ENCODE measurements around the gene GSDME. TPM values are rescaled to one million over a fixed set of nuclear protein-coding genes. Genes with fewer than 3 reads are reported as not detected.

GSDME gene
- total and polyA plus RNA-seq, 3 experiments from 2014 or later, result 0.26 to 3.9 (median 3.7) TPM

GRCh38 chr7:24734306-24734705 lies 23.0 kb downstream of the GSDME start:
- Mint-ChIP-seq H3K27me3 (peaks cover 25 to 62% of the 10 kb centered on the region in 2 donors), H3K4me3 (no peak overlapping the region), H3K9me3 (peaks cover 5 to 28% (median 13%) of the 10 kb centered on the region in 5 donors), H3K36me3 (no peaks in the 10 kb centered on the region), H3K27ac (no peak overlapping the region), H3K4me1 (no peaks in the 10 kb centered on the region)
- Histone ChIP-seq H3K27ac (ENCODE audit: low read depth, low read length) (no peak overlapping the region), H3K4me3 (ENCODE audit: low read length) (no peak overlapping the region), H3K9me3 (ENCODE audit: low read length) (no peaks in the 10 kb centered on the region), H3K36me3 (ENCODE audit: insufficient read depth, low read length) (no peaks in the 10 kb centered on the region), H3K27me3 (ENCODE audit: insufficient read depth, low read length, poor library complexity, severe bottlenecking) (no peaks in the 10 kb centered on the region), H3K4me1 (ENCODE audit: insufficient read depth, low read length) (no peaks in the 10 kb centered on the region)
- DNase-seq, result no peak
- ChIA-PET CTCF (no interaction called here), POLR2A (no interaction called here)

- DNase-seq, result no peak
- Histone ChIP-seq H3K4me3 (ENCODE audit: low read length) (no peak overlapping the region), H3K4me1 (ENCODE audit: insufficient read depth, low read length) (peaks cover 4% of the 10 kb centered on the region), H3K36me3 (ENCODE audit: insufficient read depth, low read length) (no peaks in the 10 kb centered on the region), H3K27me3 (ENCODE audit: insufficient read depth, low read length, poor library complexity, severe bottlenecking) (no peaks in the 10 kb centered on the region), H3K9me3 (ENCODE audit: low read length) (no peaks in the 10 kb centered on the region), H3K27ac (ENCODE audit: low read depth, low read length) (no peak overlapping the region)
- H3K27ac Mint-ChIP-seq, result no peak overlapping the region
- H3K4me3 Mint-ChIP-seq, result no peak overlapping the region
- ChIA-PET POLR2A (no interaction called here), CTCF (no interaction called here)
- peaks cover 24 to 65% of the 10 kb centered on the region in 2 donors for H3K27me3 Mint-ChIP-seq
- no peaks in the 10 kb centered on the region for H3K36me3 Mint-ChIP-seq
- H3K9me3 Mint-ChIP-seq, result peaks cover 5 to 23% (median 11%) of the 10 kb centered on the region in 5 donors
- H3K4me1 Mint-ChIP-seq, result peaks cover 3 to 6% (median 5%) of the 10 kb centered on the region in 3 donors
Measured at GRCh38 chr7:24733414-24734060, 23.7 kb downstream of the GSDME start.

- no peak for DNase-seq
- no peaks in the 10 kb centered on the region for H3K9me3 ChIP-seq (ENCODE audit: low read length)
- H3K27ac ChIP-seq (ENCODE audit: low read depth, low read length), result no peak overlapping the region
- Mint-ChIP-seq H3K4me1 (peaks cover 4 to 12% (median 11%) of the 10 kb centered on the region in 3 donors), H3K4me3 (peak overlapping the region in 1 of 7 donors; percentile 34), H3K27ac (peak overlapping the region in 1 of 8 donors; percentile 10), H3K9me3 (peaks cover 4 to 18% (median 11%) of the 10 kb centered on the region in 5 donors), H3K27me3 (peaks cover 24 to 68% of the 10 kb centered on the region in 2 donors), H3K36me3 (no peaks in the 10 kb centered on the region)
- H3K4me3 ChIP-seq (ENCODE audit: low read length), result no peak overlapping the region
- POLR2A ChIA-PET, result no interaction called here
- CTCF ChIA-PET, result no interaction called here
- peaks cover 11% of the 10 kb centered on the region for H3K4me1 ChIP-seq (ENCODE audit: insufficient read depth, low read length)
- no peaks in the 10 kb centered on the region for H3K36me3 ChIP-seq (ENCODE audit: insufficient read depth, low read length)
- H3K27me3 ChIP-seq (ENCODE audit: insufficient read depth, low read length, poor library complexity, severe bottlenecking), result no peaks in the 10 kb centered on the region
Measured at GRCh38 chr7:24732646-24733413, 24.4 kb downstream of the GSDME start.

GRCh38 chr7:24731313-24731712 lies 26.0 kb downstream of the GSDME start:
- peaks cover 4 to 21% (median 19%) of the 10 kb centered on the region in 3 donors for H3K4me1 Mint-ChIP-seq
- H3K9me3 Mint-ChIP-seq, result peaks cover 0 to 8% (median 2%) of the 10 kb centered on the region in 5 donors
- Histone ChIP-seq H3K4me3 (ENCODE audit: low read length) (no peak overlapping the region), H3K4me1 (ENCODE audit: insufficient read depth, low read length) (peaks cover 16% of the 10 kb centered on the region), H3K9me3 (ENCODE audit: low read length) (no peaks in the 10 kb centered on the region), H3K36me3 (ENCODE audit: insufficient read depth, low read length) (no peaks in the 10 kb centered on the region), H3K27me3 (ENCODE audit: insufficient read depth, low read length, poor library complexity, severe bottlenecking) (no peaks in the 10 kb centered on the region), H3K27ac (ENCODE audit: low read depth, low read length) (no peak overlapping the region)
- H3K36me3 Mint-ChIP-seq, result no peaks in the 10 kb centered on the region
- peaks cover 16 to 70% of the 10 kb centered on the region in 2 donors for H3K27me3 Mint-ChIP-seq
- no peak for DNase-seq
- no peak overlapping the region for H3K27ac Mint-ChIP-seq
- POLR2A ChIA-PET, result no interaction called here
- CTCF ChIA-PET, result no interaction called here
- H3K4me3 Mint-ChIP-seq, result no peak overlapping the region

- CTCF ChIA-PET, result no interaction called here
- no peaks in the 10 kb centered on the region for H3K36me3 ChIP-seq (ENCODE audit: insufficient read depth, low read length)
- peaks cover 16% of the 10 kb centered on the region for H3K4me1 ChIP-seq (ENCODE audit: insufficient read depth, low read length)
- peaks cover 0 to 3% (median 0%) of the 10 kb centered on the region in 5 donors for H3K9me3 Mint-ChIP-seq
- H3K27me3 Mint-ChIP-seq, result peaks cover 11 to 68% of the 10 kb centered on the region in 2 donors
- H3K4me3 Mint-ChIP-seq, result no peak overlapping the region
- no peaks in the 10 kb centered on the region for H3K9me3 ChIP-seq (ENCODE audit: low read length)
- H3K27me3 ChIP-seq (ENCODE audit: insufficient read depth, low read length, poor library complexity, severe bottlenecking), result no peaks in the 10 kb centered on the region
- peaks cover 4 to 21% (median 19%) of the 10 kb centered on the region in 3 donors for H3K4me1 Mint-ChIP-seq
- H3K4me3 ChIP-seq (ENCODE audit: low read length), result no peak overlapping the region
- peaks cover 0 to 3% (median 0%) of the 10 kb centered on the region in 3 donors for H3K36me3 Mint-ChIP-seq
- H3K27ac ChIP-seq (ENCODE audit: low read depth, low read length), result no peak overlapping the region
- POLR2A ChIA-PET, result no interaction called here
- H3K27ac Mint-ChIP-seq, result no peak overlapping the region
- DNase-seq, result no peak
Measured at GRCh38 chr7:24730018-24730369, 27.3 kb downstream of the GSDME start.

GRCh38 chr7:24729365-24730017 lies 27.8 kb downstream of the GSDME start:
- Mint-ChIP-seq H3K9me3 (peaks cover 0 to under 1% (median 0%) of the 10 kb centered on the region in 5 donors), H3K27ac (no peak overlapping the region), H3K27me3 (peaks cover 9 to 63% of the 10 kb centered on the region in 2 donors), H3K4me3 (no peak overlapping the region), H3K4me1 (peaks cover 4 to 21% (median 19%) of the 10 kb centered on the region in 3 donors), H3K36me3 (peaks cover 0 to 5% (median 0%) of the 10 kb centered on the region in 3 donors)
- no peaks in the 10 kb centered on the region for H3K27me3 ChIP-seq (ENCODE audit: insufficient read depth, low read length, poor library complexity, severe bottlenecking)
- ChIA-PET POLR2A (no interaction called here), CTCF (no interaction called here)
- no peak overlapping the region for H3K27ac ChIP-seq (ENCODE audit: low read depth, low read length)
- no peaks in the 10 kb centered on the region for H3K36me3 ChIP-seq (ENCODE audit: insufficient read depth, low read length)
- H3K9me3 ChIP-seq (ENCODE audit: low read length), result no peaks in the 10 kb centered on the region
- H3K4me3 ChIP-seq (ENCODE audit: low read length), result no peak overlapping the region
- DNase-seq, result no peak
- H3K4me1 ChIP-seq (ENCODE audit: insufficient read depth, low read length), result peaks cover 16% of the 10 kb centered on the region

- no peak overlapping the region for H3K27ac ChIP-seq (ENCODE audit: low read depth, low read length)
- CTCF ChIA-PET, result no interaction called here
- no peak for DNase-seq
- H3K27me3 ChIP-seq (ENCODE audit: insufficient read depth, low read length, poor library complexity, severe bottlenecking), result no peaks in the 10 kb centered on the region
- Mint-ChIP-seq H3K4me3 (no peak overlapping the region), H3K9me3 (no peaks in the 10 kb centered on the region), H3K27ac (peak overlapping the region in 2 of 8 donors; percentile 2 to 12), H3K4me1 (peaks cover 4 to 21% (median 19%) of the 10 kb centered on the region in 3 donors), H3K36me3 (peaks cover 0 to 5% (median 0%) of the 10 kb centered on the region in 3 donors), H3K27me3 (peaks cover 9 to 57% of the 10 kb centered on the region in 2 donors)
- H3K4me3 ChIP-seq (ENCODE audit: low read length), result no peak overlapping the region
- no peaks in the 10 kb centered on the region for H3K36me3 ChIP-seq (ENCODE audit: insufficient read depth, low read length)
- peaks cover 16% of the 10 kb centered on the region for H3K4me1 ChIP-seq (ENCODE audit: insufficient read depth, low read length)
- POLR2A ChIA-PET, result no interaction called here
- H3K9me3 ChIP-seq (ENCODE audit: low read length), result no peaks in the 10 kb centered on the region
Measured at GRCh38 chr7:24728503-24729364, 28.5 kb downstream of the GSDME start.
